GM19035 (cell line): Measurements from ENCODE around the gene MASP1.
"Not testable (repeated sequence)": the region's sequence is repeated elsewhere in the genome, so short reads cannot be mapped to it uniquely, and the experiment has no call there.

Experiments used
- ATAC-seq: cut with Tn5 transposase; IDR thresholded peaks from one replicate; pipeline ENCODE4 v1.9.1; 2021; ENCODE audit not compliant: unreplicated experiment

The MASP1 gene

GRCh38 chr3:187236962-187237361 lies 54.6 kb downstream of the MASP1 start:
- ATAC-seq = no peak

GRCh38 chr3:187230011-187230410 lies 61.5 kb downstream of the MASP1 start:
- no peak for ATAC-seq

- no peak for ATAC-seq
These were observed 62.8 kb downstream of the MASP1 start for GRCh38 chr3:187228740-187229139.

- ATAC-seq = no peak
These were observed 63.8 kb downstream of the MASP1 start for GRCh38 chr3:187227658-187228258.

- ATAC-seq = no peak
These were observed 67.7 kb downstream of the MASP1 start for GRCh38 chr3:187223799-187224198.

- ATAC-seq = no peak
These were observed 68.7 kb downstream of the MASP1 start for GRCh38 chr3:187222801-187223200.

GRCh38 chr3:187215460-187215859 lies 76.1 kb downstream of the MASP1 start:
- no peak for ATAC-seq

GRCh38 chr3:187213616-187214015 lies 77.9 kb downstream of the MASP1 start:
- no peak for ATAC-seq

- no peak for ATAC-seq
These were observed 78.8 kb downstream of the MASP1 start for GRCh38 chr3:187212705-187213104.

- ATAC-seq = no peak
These were observed 79.4 kb downstream of the MASP1 start for GRCh38 chr3:187212196-187212545.

- no peak for ATAC-seq
These were observed 79.9 kb downstream of the MASP1 start for GRCh38 chr3:187211532-187212195.

GRCh38 chr3:187210545-187211327 lies 80.8 kb downstream of the MASP1 start:
- no peak for ATAC-seq

- ATAC-seq = no peak
These were observed 81.4 kb downstream of the MASP1 start for GRCh38 chr3:187210091-187210490.

- no peak for ATAC-seq
These were observed 82.0 kb downstream of the MASP1 start for GRCh38 chr3:187209491-187209890.

GRCh38 chr3:187208159-187208558 lies 83.4 kb downstream of the MASP1 start:
- ATAC-seq = no peak

- no peak for ATAC-seq
These were observed 83.9 kb downstream of the MASP1 start for GRCh38 chr3:187207624-187208023.

- ATAC-seq = no peak
These were observed 84.5 kb downstream of the MASP1 start for GRCh38 chr3:187207062-187207461.

GRCh38 chr3:187205683-187206082 lies 85.9 kb downstream of the MASP1 start:
- ATAC-seq = no peak

GRCh38 chr3:187199463-187200050 lies 92.0 kb downstream of the MASP1 start:
- not testable (repeated sequence) for ATAC-seq

GRCh38 chr3:187198490-187198889 lies 93.0 kb downstream of the MASP1 start:
- ATAC-seq = no peak

GRCh38 chr3:187197335-187197649 lies 94.2 kb downstream of the MASP1 start, which contains the start of gene RTP1:
RTP1 (plus strand) TSS chr3:187197486; CDS start chr3:187197516, 30 bp downstream.
- no peak for ATAC-seq
